ENCODE measurements around the gene ATP1A1. TPM values are rescaled to one million over a fixed set of nuclear protein-coding genes. Genes with fewer than 3 reads are reported as not detected.

ATP1A1 gene
- total and polyA plus RNA-seq, 2 experiments from 2014 or later, result 665 to 1,350 TPM

GRCh38 chr1:116445534-116445933 is 72.5 kb downstream of the ATP1A1 start:
- Histone ChIP-seq H3K27me3 (no peaks in the 10 kb centered on the region), H3K4me3 (no peak overlapping the region), H3K9me3 (ENCODE audit: low read depth) (no peaks in the 10 kb centered on the region), H3K4me1 (ENCODE audit: low read depth) (peaks cover 23% of the 10 kb centered on the region), H3K36me3 (no peaks in the 10 kb centered on the region), H3K27ac (no peak overlapping the region)
- DNase-seq (ENCODE audit: low read depth in 1 of 2, low spot score in 1 of 2), result no peak
- no peak for TF ChIP-seq CTCF (IDR thresholded peaks at IDR 0.05; ENCODE audit: low read depth, low read length)

GRCh38 chr1:116446686-116447085 is 73.6 kb downstream of the ATP1A1 start:
- no peak for DNase-seq (ENCODE audit: low read depth in 1 of 2, low spot score in 1 of 2)
- Histone ChIP-seq H3K9me3 (ENCODE audit: low read depth) (no peaks in the 10 kb centered on the region), H3K27me3 (no peaks in the 10 kb centered on the region), H3K4me1 (ENCODE audit: low read depth) (peaks cover 23% of the 10 kb centered on the region), H3K4me3 (no peak overlapping the region), H3K27ac (no peak overlapping the region), H3K36me3 (no peaks in the 10 kb centered on the region)
- no peak for TF ChIP-seq CTCF (IDR thresholded peaks at IDR 0.05; ENCODE audit: low read depth, low read length)

- no peaks in the 10 kb centered on the region for H3K9me3 ChIP-seq (ENCODE audit: low read depth)
- H3K4me3 ChIP-seq, result no peak overlapping the region
- H3K27ac ChIP-seq, result no peak overlapping the region
- TF ChIP-seq CTCF (IDR thresholded peaks at IDR 0.05; ENCODE audit: low read depth, low read length), result no peak
- no peaks in the 10 kb centered on the region for H3K27me3 ChIP-seq
- DNase-seq (ENCODE audit: low read depth in 1 of 2, low spot score in 1 of 2), result peak in 1 of 2 donors; percentile 50
- peaks cover 25% of the 10 kb centered on the region for H3K4me1 ChIP-seq (ENCODE audit: low read depth)
- no peaks in the 10 kb centered on the region for H3K36me3 ChIP-seq
These were observed 75.8 kb downstream of the ATP1A1 start for GRCh38 chr1:116448785-116449385.

- no peak overlapping the region for H3K4me3 ChIP-seq
- DNase-seq (ENCODE audit: low read depth in 1 of 2, low spot score in 1 of 2), result no peak
- H3K9me3 ChIP-seq (ENCODE audit: low read depth), result no peaks in the 10 kb centered on the region
- H3K27me3 ChIP-seq, result no peaks in the 10 kb centered on the region
- H3K27ac ChIP-seq, result no peak overlapping the region
- no peaks in the 10 kb centered on the region for H3K36me3 ChIP-seq
- no peak for TF ChIP-seq CTCF (IDR thresholded peaks at IDR 0.05; ENCODE audit: low read depth, low read length)
- peaks cover 32% of the 10 kb centered on the region for H3K4me1 ChIP-seq (ENCODE audit: low read depth)
These were observed 76.5 kb downstream of the ATP1A1 start for GRCh38 chr1:116449578-116449977.

- Histone ChIP-seq H3K27ac (peak overlapping the region; percentile 36), H3K27me3 (no peaks in the 10 kb centered on the region), H3K4me3 (no peak overlapping the region), H3K9me3 (ENCODE audit: low read depth) (no peaks in the 10 kb centered on the region), H3K36me3 (no peaks in the 10 kb centered on the region), H3K4me1 (ENCODE audit: low read depth) (peaks cover 37% of the 10 kb centered on the region)
- TF ChIP-seq CTCF (IDR thresholded peaks at IDR 0.05; ENCODE audit: low read depth, low read length), result no peak
- DNase-seq (ENCODE audit: low read depth in 1 of 2, low spot score in 1 of 2), result no peak
These were observed 78.7 kb downstream of the ATP1A1 start for GRCh38 chr1:116451702-116452101.

Data from cardiac muscle cell (in vitro differentiated cells and primary cell).